Fibroblast of skin of back (primary cell): ENCODE measurements around the gene CREBBP.
"Not testable (repeated sequence)": the region's sequence is repeated elsewhere in the genome, so short reads cannot be mapped to it uniquely, and the experiment has no call there.

ENCODE experiments used
- DNase-seq: peaks from one replicate; pipeline ENCODE4 v3.0.0-alpha.2; 2013

CREBBP gene

GRCh38 chr16:3732171-3732570, 148.3 kb downstream of the CREBBP start:
- no peak for DNase-seq

- no peak for DNase-seq
Observed at GRCh38 chr16:3731126-3731935, 149.2 kb downstream of the CREBBP start.

DNA sequence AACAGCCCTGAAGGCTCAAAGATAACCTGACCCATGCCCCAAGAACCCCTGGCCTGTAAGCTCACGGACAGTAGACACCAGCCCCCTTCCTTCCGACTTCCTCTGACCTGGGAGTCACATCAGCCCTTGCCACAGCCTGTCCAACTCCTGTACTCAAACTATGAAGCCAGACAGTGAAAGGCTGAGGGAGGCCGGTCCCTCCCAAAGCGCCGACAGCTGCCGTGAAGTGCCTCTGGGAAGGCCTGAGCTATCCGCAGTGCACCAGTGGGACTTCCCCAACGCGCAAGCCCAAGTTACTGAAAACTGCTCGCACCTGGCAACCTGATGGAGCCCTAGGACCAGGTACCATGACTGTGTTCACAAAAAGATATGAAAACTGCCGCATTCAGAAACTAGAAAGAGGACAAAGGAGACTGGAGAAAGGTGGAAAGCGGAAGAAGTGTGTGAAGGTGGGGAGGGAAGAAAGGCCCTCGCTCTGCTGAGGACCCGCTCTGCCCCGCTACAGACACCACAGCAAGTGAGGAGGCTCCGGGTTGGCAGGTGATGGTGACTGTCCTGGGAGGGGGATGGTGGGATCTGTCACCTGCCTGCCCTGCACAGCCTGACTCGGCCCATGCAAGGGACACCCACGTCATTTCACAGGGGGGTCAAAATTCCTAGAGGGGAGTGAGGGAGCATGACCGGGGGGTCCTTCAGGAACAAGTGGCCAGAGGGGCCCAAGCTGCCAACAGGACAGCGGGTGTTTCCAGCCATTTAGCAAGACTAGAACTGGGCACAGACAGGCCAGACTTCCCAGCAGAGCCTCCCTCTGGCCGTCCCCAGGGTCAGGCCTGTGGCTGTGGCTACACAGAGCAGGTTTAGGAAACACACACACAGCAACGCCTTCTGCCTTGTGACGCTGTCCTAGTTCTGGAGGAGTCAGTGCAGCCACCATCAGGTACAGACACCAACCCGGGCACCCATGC, 150.1 kb downstream of the CREBBP start:
- DNase-seq = no peak

GRCh38 chr16:3729161-3730112, 151.1 kb downstream of the CREBBP start:
- DNase-seq = no peak

- DNase-seq = no peak
Observed at GRCh38 chr16:3728424-3729160, 151.9 kb downstream of the CREBBP start.

GRCh38 chr16:3727806-3728381, 152.6 kb downstream of the CREBBP start:
- no peak for DNase-seq

- DNase-seq = no peak
Observed at GRCh38 chr16:3726021-3726687, 154.4 kb downstream of the CREBBP start.

GRCh38 chr16:3725276-3725675, 155.2 kb downstream of the CREBBP start:
- DNase-seq = no peak

- no peak for DNase-seq
Observed at GRCh38 chr16:3722508-3722907, 158.0 kb downstream of the CREBBP start.

- DNase-seq = no peak
Observed at GRCh38 chr16:3720418-3720817, 160.1 kb downstream of the CREBBP start.

DNA sequence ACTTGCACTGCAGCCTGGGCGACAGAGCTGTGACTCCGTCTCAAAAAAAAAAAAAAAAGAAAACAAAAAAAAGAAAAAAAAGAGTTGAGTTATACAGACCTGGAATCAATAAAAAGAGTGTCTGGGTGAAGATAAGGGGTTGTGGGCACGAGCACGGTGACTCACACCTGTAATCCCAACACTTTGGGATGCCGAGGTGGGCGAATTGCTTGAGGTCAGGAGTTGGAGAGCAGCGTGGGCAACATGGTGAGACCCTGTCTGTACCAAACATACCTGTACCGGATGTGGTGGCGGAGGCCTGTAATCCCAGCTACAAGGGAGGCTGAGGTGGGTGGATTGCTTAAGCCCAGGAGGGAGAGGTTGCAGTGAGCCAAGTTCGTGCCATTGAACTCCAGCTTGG, 161.9 kb downstream of the CREBBP start:
- DNase-seq = no peak

GRCh38 chr16:3718019-3718391, 162.5 kb downstream of the CREBBP start:
- DNase-seq = no peak

DNA sequence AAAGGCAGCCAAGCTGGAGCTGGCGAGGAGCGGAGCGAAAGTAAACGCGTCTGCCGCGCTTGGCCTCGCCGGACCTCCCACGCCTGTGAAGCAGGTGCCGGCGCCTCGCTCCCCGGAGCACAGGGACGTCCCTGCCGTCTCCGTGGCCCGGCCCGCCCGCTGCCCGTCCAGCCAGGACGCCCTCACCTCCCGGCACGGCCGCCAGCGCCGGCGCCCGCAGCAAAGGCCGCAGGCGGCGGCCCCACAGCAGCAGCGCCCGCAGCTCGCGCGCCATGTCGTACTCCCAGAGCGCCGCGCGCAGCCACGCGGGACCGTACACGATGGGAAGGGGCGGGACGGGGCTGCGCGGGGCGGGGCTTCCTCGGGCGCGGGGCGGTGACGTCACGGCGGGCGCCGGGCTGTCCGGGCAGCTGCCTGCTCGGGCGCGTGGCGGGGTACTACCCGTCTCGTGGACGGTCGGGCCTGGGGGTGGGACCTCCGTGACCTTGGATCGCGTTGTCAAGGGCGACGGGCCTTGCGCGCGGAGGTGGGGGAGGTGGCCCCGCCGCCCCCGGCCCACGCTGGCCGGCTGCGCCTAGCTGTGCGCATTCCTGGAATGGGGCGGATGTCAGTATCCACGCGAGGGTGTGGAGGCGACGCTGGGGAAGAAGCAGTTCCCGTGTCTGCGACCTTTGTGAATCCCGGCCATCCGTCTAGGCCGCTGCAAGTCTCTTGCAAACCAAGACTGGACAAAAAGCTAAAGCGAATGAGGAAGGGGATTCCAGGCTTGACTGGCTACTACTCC, 163.1 kb downstream of the CREBBP start, which contains the start of gene TRAP1:
Gene TRAP1, minus strand, starts transcription at position 290 of the 784 bp plus-strand sequence. Its CDS starts 16 bp downstream, at position 274.
- DNase-seq = peak; percentile 79

DNA sequence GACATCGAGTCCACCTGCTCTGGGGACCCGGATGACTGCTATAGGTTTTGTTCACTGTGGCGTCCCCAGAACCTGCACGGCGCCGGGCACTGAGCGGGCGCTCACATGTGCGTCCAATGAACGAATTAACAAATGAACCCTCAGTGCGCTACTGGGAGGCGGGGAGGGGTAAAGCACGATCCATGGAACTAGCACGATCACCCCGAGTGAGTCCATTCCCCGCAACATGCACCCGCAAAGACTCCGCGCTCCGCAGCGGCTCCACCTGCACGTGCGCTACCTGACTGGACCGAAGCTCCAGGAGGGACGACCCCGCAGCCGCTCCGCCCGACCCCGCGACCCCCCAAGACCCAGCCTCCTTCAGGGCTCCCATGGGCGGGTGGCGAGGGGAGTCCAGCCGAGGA, 163.7 kb downstream of the CREBBP start:
- peak; percentile 6 for DNase-seq

GRCh38 chr16:3715430-3715829, 165.1 kb downstream of the CREBBP start:
- DNase-seq = no peak

DNA sequence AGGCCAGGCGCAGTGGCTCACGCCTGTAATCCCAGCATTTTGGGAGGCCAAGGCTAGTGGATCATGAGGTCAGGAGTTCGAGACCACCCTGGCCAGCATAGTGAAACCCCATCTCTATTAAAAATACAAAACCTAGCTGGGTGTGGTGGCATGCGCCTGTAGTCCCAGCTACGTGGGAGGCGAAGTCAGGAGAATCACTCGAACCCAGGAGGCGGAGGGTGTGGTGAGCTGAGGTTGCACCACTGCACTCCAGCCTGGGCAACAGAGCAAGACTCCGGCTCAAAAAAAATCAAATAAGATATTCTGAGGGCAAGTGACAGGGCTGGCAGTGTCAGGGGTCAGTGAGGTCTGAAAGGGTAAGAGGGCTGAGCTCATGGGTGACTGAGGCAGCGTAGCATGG, 166.1 kb downstream of the CREBBP start:
- DNase-seq = not testable (repeated sequence)

GRCh38 chr16:3713587-3714242, 166.8 kb downstream of the CREBBP start:
- DNase-seq = no peak

DNA sequence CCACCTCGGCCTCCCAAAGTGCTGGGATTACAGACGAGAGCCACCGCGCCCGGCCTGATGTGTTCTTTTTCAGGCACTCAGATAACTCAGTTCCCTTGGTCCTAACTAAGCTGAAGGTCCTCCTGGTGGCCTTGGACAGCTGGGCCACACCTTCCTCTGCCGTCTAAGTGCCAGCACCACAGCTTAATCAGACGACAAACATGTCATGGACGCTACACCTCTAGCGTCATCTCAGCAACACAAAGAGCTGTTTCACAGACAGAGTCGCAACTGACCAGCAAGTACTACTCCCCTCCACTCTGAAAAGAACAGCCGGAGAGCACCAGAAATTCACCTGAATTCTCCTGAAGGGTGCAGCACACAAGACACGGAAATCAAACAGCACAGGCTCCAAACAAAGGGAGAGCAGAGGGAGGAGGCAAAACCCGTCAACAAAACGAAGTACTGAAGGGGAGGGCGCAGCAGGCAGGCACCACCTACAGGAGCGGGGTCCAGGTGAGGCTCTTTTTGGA, 167.6 kb downstream of the CREBBP start:
- no peak for DNase-seq
